NT2/D1 (cell line): ENCODE results near the gene HRK.

ENCODE experiments used
- SUZ12 ChIP-seq: IDR thresholded peaks from 2 replicates; pipeline ENCODE4 v1.6.1; 2011; ENCODE audit not compliant: insufficient read length, insufficient read depth; ENCODE audit errors: extremely low read depth
- YY1 ChIP-seq: IDR thresholded peaks from 2 replicates; pipeline ENCODE4 v1.6.1; 2011; ENCODE audit not compliant: insufficient read length, insufficient read depth
- ZNF274 ChIP-seq: IDR thresholded peaks from 2 replicates; pipeline ENCODE4 v1.6.1; 2011; ENCODE audit warnings: mild to moderate bottlenecking, low read depth, low read length

DNA sequence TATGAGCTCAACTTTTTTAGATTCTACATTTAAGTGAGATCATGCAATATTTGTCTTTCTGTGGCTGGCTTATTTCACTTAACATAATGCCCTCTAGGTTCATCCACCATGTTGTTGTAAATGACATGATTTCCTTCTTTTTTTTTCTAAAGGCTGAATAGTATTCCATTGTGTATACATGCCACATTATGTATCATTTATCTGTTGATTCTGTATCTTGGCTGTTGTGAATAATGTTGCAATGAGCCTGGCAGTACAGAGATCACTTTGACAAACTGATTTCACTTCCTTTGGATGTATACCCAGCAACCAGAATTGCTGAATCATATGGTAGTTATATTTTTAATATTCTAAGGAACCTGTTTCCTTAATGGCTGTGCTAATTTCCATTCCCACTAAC, 48.6 kb upstream of the HRK start:
- TF ChIP-seq SUZ12 = no peak
- no peak for TF ChIP-seq YY1
- no peak for TF ChIP-seq ZNF274
